ENCODE results near the gene ZSCAN31. TPM values are rescaled to one million over a fixed set of nuclear protein-coding genes. Genes with fewer than 3 reads are reported as not detected.
A peak's percentile ranks its signal among the peaks of the same experiment; 100 is the strongest.

ZSCAN31 gene
- polyA plus RNA-seq (2011; rRNA removed) = 5.0 TPM in 2 replicates
- 7.8 and 13.7 TPM in 2 replicates for polyA minus RNA-seq (2011; rRNA and poly(A)+ RNA removed)

DNA sequence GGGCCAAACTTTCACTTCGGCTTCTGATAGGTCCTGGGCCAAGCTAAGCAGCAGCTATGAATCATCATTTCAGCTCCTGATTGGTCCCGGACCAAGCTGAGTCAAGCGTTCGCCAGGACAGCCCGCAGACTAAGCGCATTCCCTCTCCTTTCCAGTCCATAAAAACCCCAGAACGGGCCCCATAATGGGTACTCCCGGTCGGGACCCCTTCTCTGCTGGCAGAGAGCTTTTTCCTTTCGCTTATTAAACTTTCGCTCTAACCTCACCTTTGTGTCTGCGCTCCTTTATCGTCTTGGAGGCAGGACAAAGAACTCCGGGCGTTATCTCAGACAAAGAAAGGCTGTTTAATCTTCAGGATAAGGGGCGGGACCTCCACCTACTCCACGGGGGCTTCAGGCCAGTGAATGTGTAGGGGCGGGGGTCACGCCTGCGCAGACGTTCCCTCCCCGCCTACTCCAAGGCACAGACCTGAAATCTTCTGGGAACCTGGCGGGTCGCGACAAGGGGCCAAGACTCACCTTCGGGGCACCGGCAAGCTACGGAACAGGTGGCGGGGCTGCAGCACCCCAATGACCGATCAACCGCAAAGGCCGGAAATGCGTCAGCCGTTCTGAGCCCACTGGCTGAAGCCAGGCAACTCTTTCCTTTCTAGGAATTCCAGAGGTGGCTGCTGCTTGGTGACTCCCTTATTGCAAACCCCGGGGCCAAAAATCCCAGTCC lies at the start of gene ZSCAN31:
ZSCAN31 (minus strand) TSS at position 585 of the 720 bp plus-strand sequence. CDS start 6,465 bp downstream, outside the sequence.
- Histone ChIP-seq H3K27ac (ENCODE audit: low read depth, low read length) (peak within 1 kb of the TSS; percentile 100), H3K4me3 (ENCODE audit: low read depth, low read length) (peak within 1 kb of the TSS; percentile 83), H3K9me3 (ENCODE audit: control insufficient read depth, insufficient read depth, low read length) (no peaks in the 10 kb centered on the region), H3K27me3 (ENCODE audit: control insufficient read depth, insufficient read depth, low read length) (peaks cover 2% of the 10 kb centered on the region)
- POLR2A ChIA-PET = interaction anchor here (0.7 to 1.5 kb wide), 9 partner anchors 14 to 499 kb away, joined by 3 to 14 read pairs (median 5); partner anchors contain the start of genes PGBD1, ZKSCAN3 and ZKSCAN8
- DNase-seq (ENCODE audit: low read depth, low spot score) = peak; percentile 98
- CTCF ChIA-PET = interaction anchor here (0.7 to 1.3 kb wide), 4 partner anchors 11 to 54 kb away, joined by 3 to 6 read pairs (median 4); partner anchors contain the start of gene PGBD1
- TF ChIP-seq, protein P1, sequence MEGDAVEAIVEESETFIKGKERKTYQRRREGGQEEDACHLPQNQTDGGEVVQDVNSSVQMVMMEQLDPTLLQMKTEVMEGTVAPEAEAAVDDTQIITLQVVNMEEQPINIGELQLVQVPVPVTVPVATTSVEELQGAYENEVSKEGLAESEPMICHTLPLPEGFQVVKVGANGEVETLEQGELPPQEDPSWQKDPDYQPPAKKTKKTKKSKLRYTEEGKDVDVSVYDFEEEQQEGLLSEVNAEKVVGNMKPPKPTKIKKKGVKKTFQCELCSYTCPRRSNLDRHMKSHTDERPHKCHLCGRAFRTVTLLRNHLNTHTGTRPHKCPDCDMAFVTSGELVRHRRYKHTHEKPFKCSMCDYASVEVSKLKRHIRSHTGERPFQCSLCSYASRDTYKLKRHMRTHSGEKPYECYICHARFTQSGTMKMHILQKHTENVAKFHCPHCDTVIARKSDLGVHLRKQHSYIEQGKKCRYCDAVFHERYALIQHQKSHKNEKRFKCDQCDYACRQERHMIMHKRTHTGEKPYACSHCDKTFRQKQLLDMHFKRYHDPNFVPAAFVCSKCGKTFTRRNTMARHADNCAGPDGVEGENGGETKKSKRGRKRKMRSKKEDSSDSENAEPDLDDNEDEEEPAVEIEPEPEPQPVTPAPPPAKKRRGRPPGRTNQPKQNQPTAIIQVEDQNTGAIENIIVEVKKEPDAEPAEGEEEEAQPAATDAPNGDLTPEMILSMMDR (IDR thresholded peaks at IDR 0.05; ENCODE audit: low read depth, low read length) = no peak

DNA sequence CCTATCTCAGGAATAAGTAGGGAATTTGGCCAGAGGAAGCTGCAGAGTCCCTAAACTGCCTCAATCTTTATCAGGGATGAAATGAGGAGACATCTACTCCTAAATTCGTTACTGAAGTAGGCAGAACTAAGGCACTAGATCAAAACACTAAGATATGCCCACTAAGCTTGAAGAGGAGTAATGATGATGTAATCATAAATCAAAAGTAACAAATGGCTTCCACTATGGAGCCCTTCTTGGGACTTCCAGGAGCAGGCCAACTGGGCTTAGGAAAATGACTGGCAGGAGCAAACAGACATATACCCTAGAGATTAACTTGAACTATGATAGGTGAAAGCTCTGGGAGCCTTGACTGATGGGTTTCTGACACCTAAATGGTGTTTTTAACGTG lies 48.2 kb upstream of the ZSCAN31 start:
- POLR2A ChIA-PET = interaction anchor here (1.1 to 1.4 kb wide), 3 partner anchors 15 to 540 kb away, joined by 4 to 6 read pairs (median 5); partner anchors contain the start of genes TRIM27, ZKSCAN8 and ZSCAN12

DNA sequence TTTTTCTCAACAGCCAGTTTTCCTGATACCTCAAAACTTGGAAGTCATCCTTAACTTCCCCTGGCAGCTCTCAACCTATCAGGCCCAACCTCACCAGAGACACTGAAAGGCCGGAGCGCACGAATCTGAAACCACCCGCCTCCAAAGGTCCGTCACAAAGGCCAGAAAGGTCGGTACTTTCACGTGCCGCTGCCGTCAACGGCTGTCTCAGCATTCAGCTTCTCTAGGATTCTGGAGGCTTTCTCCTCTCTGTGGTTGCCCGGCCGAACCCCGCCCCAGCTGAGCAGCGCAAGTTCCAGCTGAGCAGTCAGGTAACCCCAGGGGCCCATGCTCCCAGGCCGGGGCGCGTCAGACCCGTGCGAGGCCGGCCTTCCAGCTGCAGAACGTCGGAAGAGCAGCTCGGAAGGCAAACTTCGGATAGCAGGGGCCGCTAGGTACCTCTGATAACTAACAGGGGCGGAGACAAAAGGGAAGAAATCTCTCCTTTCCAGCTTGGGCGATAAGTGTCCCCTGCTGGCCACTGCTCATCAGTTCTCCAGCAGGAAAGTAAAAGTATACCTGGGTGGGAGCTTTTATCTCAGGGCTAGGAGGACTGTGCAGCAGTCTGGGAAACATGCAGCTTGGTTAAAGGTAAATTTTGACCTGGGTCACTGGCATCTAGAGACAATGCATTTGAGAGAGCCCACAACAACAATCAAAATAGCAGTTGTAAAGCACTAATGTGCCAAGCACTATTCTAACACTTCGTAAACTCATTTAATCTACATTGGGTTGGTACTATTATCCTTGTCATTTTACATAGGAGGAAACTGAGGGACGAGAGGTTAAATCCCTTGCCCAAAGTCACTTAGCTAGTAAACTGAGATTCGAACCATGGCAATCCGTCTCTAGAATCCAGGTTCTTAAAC lies 47.5 kb upstream of the ZSCAN31 start:
- peak; percentile 65 for DNase-seq (ENCODE audit: low read depth, low spot score)
- Histone ChIP-seq H3K27me3 (ENCODE audit: control insufficient read depth, insufficient read depth, low read length) (no peaks in the 10 kb centered on the region), H3K27ac (ENCODE audit: low read depth, low read length) (peak overlapping the region; percentile 66), H3K4me3 (ENCODE audit: low read depth, low read length) (peak overlapping the region; percentile 57), H3K9me3 (ENCODE audit: control insufficient read depth, insufficient read depth, low read length) (peaks cover 5% of the 10 kb centered on the region)
- CTCF ChIA-PET = interaction anchor here (0.6 to 3.7 kb wide), 13 partner anchors 10 to 278 kb away, joined by 3 to 26 read pairs (median 4); partner anchors contain the start of genes ZKSCAN4, ZSCAN12, ZSCAN16 and ZSCAN23
- POLR2A ChIA-PET = interaction anchor here (0.8 to 1.4 kb wide), 6 partner anchors 16 to 540 kb away, joined by 3 to 6 read pairs (median 4); partner anchors contain the start of genes TRIM27, ZKSCAN8 and ZSCAN12
- TF ChIP-seq, protein P1 (IDR thresholded peaks at IDR 0.05; ENCODE audit: low read depth, low read length) = peak; percentile 63

More for the DNA sequence above, 48.2 kb upstream of the ZSCAN31 start:
- Histone ChIP-seq H3K4me3 (ENCODE audit: low read depth, low read length) (no peak overlapping the region), H3K27ac (ENCODE audit: low read depth, low read length) (no peak overlapping the region), H3K27me3 (ENCODE audit: control insufficient read depth, insufficient read depth, low read length) (no peaks in the 10 kb centered on the region), H3K9me3 (ENCODE audit: control insufficient read depth, insufficient read depth, low read length) (peaks cover 3% of the 10 kb centered on the region)
- CTCF ChIA-PET = interaction anchor here (0.6 to 3.7 kb wide), 9 partner anchors 9 to 279 kb away, joined by 3 to 26 read pairs (median 4); partner anchors contain the start of genes ZSCAN12, ZSCAN16 and ZSCAN26
- TF ChIP-seq, protein P1 (IDR thresholded peaks at IDR 0.05; ENCODE audit: low read depth, low read length) = no peak
- no peak for DNase-seq (ENCODE audit: low read depth, low spot score)

DNA sequence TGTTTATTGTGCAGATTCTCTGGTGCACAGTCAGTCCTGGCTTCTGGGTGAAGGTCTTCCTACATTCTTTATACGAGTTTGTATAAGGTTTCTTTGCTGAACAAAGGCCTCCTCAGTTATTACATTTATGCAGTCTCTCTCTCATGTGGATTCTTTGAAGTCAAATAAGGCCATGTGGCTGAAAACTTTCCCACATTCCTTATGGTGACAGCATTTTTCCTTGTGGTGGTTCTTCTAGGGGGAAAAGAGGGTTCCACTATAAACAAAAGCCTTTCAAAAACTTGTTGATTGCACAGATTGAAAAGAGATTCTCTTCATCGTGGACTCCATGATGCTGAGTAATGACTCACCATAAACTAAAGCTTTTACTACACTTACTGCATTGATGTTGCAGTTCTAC lies 44.4 kb upstream of the ZSCAN31 start:
- CTCF ChIA-PET = no interaction called here
- POLR2A ChIA-PET = no interaction called here
- Histone ChIP-seq H3K9me3 (ENCODE audit: control insufficient read depth, insufficient read depth, low read length) (peaks cover 5% of the 10 kb centered on the region), H3K4me3 (ENCODE audit: low read depth, low read length) (no peak overlapping the region), H3K27me3 (ENCODE audit: control insufficient read depth, insufficient read depth, low read length) (no peaks in the 10 kb centered on the region), H3K27ac (ENCODE audit: low read depth, low read length) (no peak overlapping the region)
- TF ChIP-seq, protein P1 (IDR thresholded peaks at IDR 0.05; ENCODE audit: low read depth, low read length) = no peak
- DNase-seq (ENCODE audit: low read depth, low spot score) = no peak

All from AG04450 (cell line).